Activated T-helper 17 cell treated with anti-CD3 and anti-CD28 coated beads, Interleukin-2, amount 50 U/mL, for 72 hours (primary cell): ENCODE measurements around the gene ANKRD11. TPM values are rescaled to one million over a fixed set of nuclear protein-coding genes. Genes with fewer than 3 reads are reported as not detected.

Experiments used
- ATAC-seq: fragments of 150-1000 bp; cut with Tn5 transposase; replicated peaks from 2 replicates; pipeline ENCODE4 v1.10.0; 2021; ENCODE audit warnings: mild to moderate bottlenecking, moderate library complexity
- H3K27ac Mint-ChIP-seq: one replicate; pipeline ENCODE4 v1.8.0; 2022; ENCODE audit warnings: mixed read lengths
- H3K27me3 Mint-ChIP-seq: one replicate; pipeline ENCODE4 v1.8.0; 2022; ENCODE audit warnings: mixed read lengths
- H3K36me3 Mint-ChIP-seq: one replicate; pipeline ENCODE4 v1.8.0; 2022; ENCODE audit warnings: low read depth, mild to moderate bottlenecking, mixed read lengths
- H3K4me1 Mint-ChIP-seq: one replicate; pipeline ENCODE4 v1.8.0; 2022; ENCODE audit warnings: mixed read lengths
- H3K4me3 Mint-ChIP-seq: one replicate; pipeline ENCODE4 v1.8.0; 2022; ENCODE audit warnings: mild to moderate bottlenecking, mixed read lengths
- H3K9me3 Mint-ChIP-seq: one replicate; pipeline ENCODE4 v1.8.0; 2022; ENCODE audit warnings: mixed read lengths
- total RNA-seq, 2 donors: library from RNA; stranded (reverse); gene quantifications; one replicate each; pipeline ENCODE4 v1.2.3, GENCODE V29; 2022

Gene ANKRD11
- total RNA-seq, 2 donors from 2014 or later: 166 to 178 TPM

GRCh38 chr16:89289428-89290395 lies 200.6 kb downstream of the ANKRD11 start:
- H3K9me3 Mint-ChIP-seq: no peaks in the 10 kb centered on the region
- ATAC-seq: peak; percentile 90
- peak overlapping the region; percentile 62 for H3K27ac Mint-ChIP-seq
- H3K36me3 Mint-ChIP-seq: peaks cover 6% of the 10 kb centered on the region
- H3K4me1 Mint-ChIP-seq: peaks cover 4% of the 10 kb centered on the region
- no peak overlapping the region for H3K4me3 Mint-ChIP-seq
- no peaks in the 10 kb centered on the region for H3K27me3 Mint-ChIP-seq

GRCh38 chr16:89288966-89289365 lies 201.4 kb downstream of the ANKRD11 start:
- Mint-ChIP-seq H3K9me3 (no peaks in the 10 kb centered on the region), H3K36me3 (peaks cover 6% of the 10 kb centered on the region), H3K4me3 (no peak overlapping the region), H3K27me3 (no peaks in the 10 kb centered on the region), H3K4me1 (no peaks in the 10 kb centered on the region), H3K27ac (peak overlapping the region; percentile 62)
- ATAC-seq: no peak

- no peak overlapping the region for H3K27ac Mint-ChIP-seq
- no peak overlapping the region for H3K4me3 Mint-ChIP-seq
Measured at GRCh38 chr16:89288577-89288844, 201.8 kb downstream of the ANKRD11 start.

GRCh38 chr16:89287777-89288576 lies 202.4 kb downstream of the ANKRD11 start:
- Mint-ChIP-seq H3K4me1 (no peaks in the 10 kb centered on the region), H3K9me3 (no peaks in the 10 kb centered on the region), H3K4me3 (no peak overlapping the region), H3K27ac (no peak overlapping the region), H3K36me3 (peaks cover 6% of the 10 kb centered on the region), H3K27me3 (no peaks in the 10 kb centered on the region)
- no peak for ATAC-seq

More at GRCh38 chr16:89288577-89288844, 201.8 kb downstream of the ANKRD11 start:
- Mint-ChIP-seq H3K36me3 (peaks cover 6% of the 10 kb centered on the region), H3K4me1 (no peaks in the 10 kb centered on the region), H3K9me3 (no peaks in the 10 kb centered on the region), H3K27me3 (no peaks in the 10 kb centered on the region)
- no peak for ATAC-seq

GRCh38 chr16:89286096-89286495 lies 204.3 kb downstream of the ANKRD11 start:
- Mint-ChIP-seq H3K36me3 (peaks cover 6% of the 10 kb centered on the region), H3K27me3 (no peaks in the 10 kb centered on the region), H3K4me1 (no peaks in the 10 kb centered on the region), H3K9me3 (no peaks in the 10 kb centered on the region), H3K27ac (no peak overlapping the region), H3K4me3 (no peak overlapping the region)
- ATAC-seq: no peak

- no peaks in the 10 kb centered on the region for H3K36me3 Mint-ChIP-seq
- no peak for ATAC-seq
Measured at GRCh38 chr16:89285381-89285780, 205.0 kb downstream of the ANKRD11 start.

GRCh38 chr16:89283449-89283848 lies 206.9 kb downstream of the ANKRD11 start:
- ATAC-seq: no peak
- Mint-ChIP-seq H3K36me3 (peaks cover 5% of the 10 kb centered on the region), H3K27ac (no peak overlapping the region), H3K4me1 (no peaks in the 10 kb centered on the region), H3K9me3 (no peaks in the 10 kb centered on the region), H3K4me3 (no peak overlapping the region), H3K27me3 (no peaks in the 10 kb centered on the region)

More at GRCh38 chr16:89285381-89285780, 205.0 kb downstream of the ANKRD11 start:
- H3K4me3 Mint-ChIP-seq: no peak overlapping the region
- no peak overlapping the region for H3K27ac Mint-ChIP-seq
- no peaks in the 10 kb centered on the region for H3K27me3 Mint-ChIP-seq
- no peaks in the 10 kb centered on the region for H3K4me1 Mint-ChIP-seq
- H3K9me3 Mint-ChIP-seq: no peaks in the 10 kb centered on the region

- H3K36me3 Mint-ChIP-seq: peaks cover 11% of the 10 kb centered on the region
- no peaks in the 10 kb centered on the region for H3K9me3 Mint-ChIP-seq
- no peak overlapping the region for H3K27ac Mint-ChIP-seq
- H3K27me3 Mint-ChIP-seq: no peaks in the 10 kb centered on the region
- H3K4me1 Mint-ChIP-seq: no peaks in the 10 kb centered on the region
- H3K4me3 Mint-ChIP-seq: no peak overlapping the region
- ATAC-seq: no peak
Measured at GRCh38 chr16:89282523-89282922, 207.8 kb downstream of the ANKRD11 start.

- Mint-ChIP-seq H3K4me3 (no peak overlapping the region), H3K4me1 (no peaks in the 10 kb centered on the region), H3K27me3 (no peaks in the 10 kb centered on the region), H3K9me3 (no peaks in the 10 kb centered on the region), H3K36me3 (peaks cover 18% of the 10 kb centered on the region), H3K27ac (no peak overlapping the region)
- no peak for ATAC-seq
Measured at GRCh38 chr16:89281829-89282228, 208.5 kb downstream of the ANKRD11 start.

- H3K27ac Mint-ChIP-seq: no peak overlapping the region
- no peaks in the 10 kb centered on the region for H3K9me3 Mint-ChIP-seq
- no peaks in the 10 kb centered on the region for H3K27me3 Mint-ChIP-seq
- H3K4me1 Mint-ChIP-seq: no peaks in the 10 kb centered on the region
- no peak overlapping the region for H3K4me3 Mint-ChIP-seq
- H3K36me3 Mint-ChIP-seq: peaks cover 25% of the 10 kb centered on the region
- ATAC-seq: no peak
Measured at GRCh38 chr16:89281189-89281577, 209.2 kb downstream of the ANKRD11 start.

GRCh38 chr16:89280546-89281188 lies 209.7 kb downstream of the ANKRD11 start:
- Mint-ChIP-seq H3K27me3 (no peaks in the 10 kb centered on the region), H3K27ac (no peak overlapping the region), H3K9me3 (no peaks in the 10 kb centered on the region), H3K4me3 (no peak overlapping the region), H3K4me1 (no peaks in the 10 kb centered on the region), H3K36me3 (peaks cover 30% of the 10 kb centered on the region)
- ATAC-seq: no peak

- no peak for ATAC-seq
- Mint-ChIP-seq H3K4me3 (no peak overlapping the region), H3K4me1 (no peaks in the 10 kb centered on the region), H3K27me3 (no peaks in the 10 kb centered on the region), H3K27ac (no peak overlapping the region), H3K36me3 (peaks cover 38% of the 10 kb centered on the region), H3K9me3 (no peaks in the 10 kb centered on the region)
Measured at GRCh38 chr16:89279666-89280481, 210.5 kb downstream of the ANKRD11 start.

GRCh38 chr16:89278441-89279240 lies 211.7 kb downstream of the ANKRD11 start:
- H3K27ac Mint-ChIP-seq: no peak overlapping the region
- H3K4me1 Mint-ChIP-seq: peaks cover 2% of the 10 kb centered on the region
- H3K9me3 Mint-ChIP-seq: no peaks in the 10 kb centered on the region
- H3K4me3 Mint-ChIP-seq: no peak overlapping the region
- H3K27me3 Mint-ChIP-seq: no peaks in the 10 kb centered on the region
- ATAC-seq: no peak
- peaks cover 49% of the 10 kb centered on the region for H3K36me3 Mint-ChIP-seq
